Gastroesophageal sphincter (tissue), 4 donors: Measurements from ENCODE around the gene OIT3. TPM values are rescaled to one million over a fixed set of nuclear protein-coding genes. Genes with fewer than 3 reads are reported as not detected.
"Not testable (repeated sequence)": the region's sequence is repeated elsewhere in the genome, so short reads cannot be mapped to it uniquely, and the experiment has no call there.

Experiments
- ATAC-seq: fragments of 150-250 bp; one replicate; pipeline ENCODE4 v1.9.1; 2016; ENCODE audit warnings: mild to moderate bottlenecking, moderate library complexity
- H3K27ac ChIP-seq, 4 donors: fragments of 200-600 bp; sonication (generic) in 3 of 4; 1 replicate in 3 of 4; 2 replicates in 1 of 4; pipeline ENCODE4 v1.5.1; 2016 to 2019
- H3K27me3 ChIP-seq: fragments of 200-600 bp; sonication (generic); one replicate; pipeline ENCODE4 v1.5.1; 2019
- H3K36me3 ChIP-seq, 2 donors: fragments of 200-600 bp; sonication (generic); one replicate each; pipeline ENCODE4 v1.5.1; 2019; ENCODE audit warnings: control low read depth in 1 of 2
- H3K4me1 ChIP-seq, 3 donors: fragments of 200-600 bp; sonication (generic); 1 replicate in 2 of 3; 2 replicates in 1 of 3; pipeline ENCODE4 v1.5.1; 2016 to 2019; ENCODE audit warnings: control low read depth in 2 of 3
- H3K4me3 ChIP-seq, 2 donors: fragments of 200-600 bp; sonication (generic); one replicate each; pipeline ENCODE4 v1.5.1; 2019; ENCODE audit warnings: mild to moderate bottlenecking in 1 of 2, moderate library complexity in 1 of 2
- H3K9me3 ChIP-seq, 3 donors: fragments of 200-600 bp; sonication (generic); one replicate each; pipeline ENCODE4 v1.5.1; 2017 to 2019; ENCODE audit warnings: control low read depth in 2 of 3
- CTCF ChIP-seq, 4 experiments: fragments of 200-600 bp in 2 of 4; fragments of 450-650 bp in 2 of 4; sonication (generic) in 1 of 4; IDR thresholded peaks; one replicate each; pipeline ENCODE4 v1.5.1; 2017 to 2019; ENCODE audit warnings: antibody characterized with exemption in 4 of 4, mild to moderate bottlenecking in 2 of 4, moderate library complexity in 2 of 4
- EP300 ChIP-seq: sonication (generic); formaldehyde crosslinking; IDR thresholded peaks from one replicate; pipeline ENCODE4 v1.6.1; 2017; ENCODE audit warnings: antibody characterized with exemption, mild to moderate bottlenecking
- POLR2A ChIP-seq, 2 donors: fragments of 450-650 bp; IDR thresholded peaks; one replicate each; pipeline ENCODE4 v1.6.1; 2017; ENCODE audit warnings: antibody characterized with exemption in 2 of 2, mild to moderate bottlenecking in 2 of 2, moderate library complexity in 1 of 2
- POLR2AphosphoS5 ChIP-seq: sonication (generic); formaldehyde crosslinking; IDR thresholded peaks from one replicate; pipeline ENCODE4 v1.6.1; 2017; ENCODE audit warnings: antibody characterized with exemption
- WGBS, 2 donors: methylation state at CpG; one replicate each; pipeline ENCODE4 v1.1.5; 2018; ENCODE audit warnings: low coverage in 1 of 2; 5-methylcytosine and 5-hydroxymethylcytosine counted together
- total RNA-seq, 4 donors: library from RNA; depleted of rRNA; stranded (reverse); fragments of >200 nt; gene quantifications; one replicate each; pipeline ENCODE4 v1.1.0, GENCODE V29; 2016

OIT3 gene
- total RNA-seq, 4 donors from 2014 or later, result 0.12 to 0.40 TPM; not detected in 2

GRCh38 chr10:72911758-72912157 is 18.2 kb downstream of the OIT3 start:
- Histone ChIP-seq H3K27me3 (no peaks in the 10 kb centered on the region), H3K27ac (no peak overlapping the region), H3K4me3 (no peak overlapping the region), H3K9me3 (no peaks in the 10 kb centered on the region), H3K36me3 (no peaks in the 10 kb centered on the region), H3K4me1 (no peaks in the 10 kb centered on the region)
- TF ChIP-seq CTCF (IDR thresholded peaks at IDR 0.05) (no peak), POLR2A (IDR thresholded peaks at IDR 0.05) (no peak), POLR2AphosphoS5 (no peak), EP300 (no peak)
- WGBS, 2 donors, result 100% methylated on average over 1 to 2 of the region's 2 CpGs
- ATAC-seq, result no peak

GRCh38 chr10:72912736-72913135 is 19.2 kb downstream of the OIT3 start:
- Histone ChIP-seq H3K4me3 (no peak overlapping the region), H3K27me3 (no peaks in the 10 kb centered on the region), H3K27ac (no peak overlapping the region), H3K9me3 (no peaks in the 10 kb centered on the region), H3K4me1 (no peaks in the 10 kb centered on the region), H3K36me3 (no peaks in the 10 kb centered on the region)
- 90 to 92% methylated on average over 4 of the region's 4 CpGs for WGBS, 2 donors
- TF ChIP-seq CTCF (IDR thresholded peaks at IDR 0.05), result no peak
- TF ChIP-seq POLR2AphosphoS5, result no peak
- TF ChIP-seq EP300, result no peak
- TF ChIP-seq POLR2A (IDR thresholded peaks at IDR 0.05), result no peak
- ATAC-seq, result no peak

- Histone ChIP-seq H3K4me3 (no peak overlapping the region), H3K9me3 (no peaks in the 10 kb centered on the region), H3K4me1 (no peaks in the 10 kb centered on the region), H3K27me3 (no peaks in the 10 kb centered on the region), H3K27ac (no peak overlapping the region), H3K36me3 (no peaks in the 10 kb centered on the region)
- TF ChIP-seq EP300, result no peak
- no peak for TF ChIP-seq POLR2AphosphoS5
- no peak for TF ChIP-seq CTCF (IDR thresholded peaks at IDR 0.05)
- no peak for TF ChIP-seq POLR2A (IDR thresholded peaks at IDR 0.05)
- ATAC-seq, result no peak
- 71 to 85% methylated on average over 4 to 5 of the region's 7 CpGs for WGBS, 2 donors
These were observed 19.7 kb downstream of the OIT3 start for GRCh38 chr10:72913287-72913686.

GRCh38 chr10:72917201-72917600 is 23.7 kb downstream of the OIT3 start:
- peaks cover 0 to 24% (median 0%) of the 10 kb centered on the region in 3 donors for H3K9me3 ChIP-seq
- not testable (repeated sequence) for H3K27ac ChIP-seq, H3K36me3 ChIP-seq, H3K27me3 ChIP-seq, H3K4me3 ChIP-seq, ATAC-seq, H3K4me1 ChIP-seq
- WGBS, 2 donors, result 41 to 52% methylated on average over 3 of the region's 3 CpGs

GRCh38 chr10:72917803-72918332 is 24.3 kb downstream of the OIT3 start:
- not testable (repeated sequence) for H3K36me3 ChIP-seq, ATAC-seq, H3K27ac ChIP-seq, H3K27me3 ChIP-seq, H3K4me1 ChIP-seq, H3K4me3 ChIP-seq
- WGBS, 2 donors, result 75 to 89% methylated on average over 2 of the region's 2 CpGs
- peaks cover 0 to 25% (median 0%) of the 10 kb centered on the region in 3 donors for H3K9me3 ChIP-seq

- Histone ChIP-seq H3K4me1 (no peaks in the 10 kb centered on the region), H3K4me3 (no peak overlapping the region), H3K27ac (no peak overlapping the region), H3K27me3 (no peaks in the 10 kb centered on the region), H3K36me3 (no peaks in the 10 kb centered on the region), H3K9me3 (peaks cover 0 to 25% (median 0%) of the 10 kb centered on the region in 3 donors)
- ATAC-seq, result no peak
- no peak for TF ChIP-seq CTCF (IDR thresholded peaks at IDR 0.05)
- WGBS, 2 donors, result 98 to 100% methylated on average over 7 to 8 of the region's 8 CpGs
These were observed 24.8 kb downstream of the OIT3 start for GRCh38 chr10:72918352-72918751.

GRCh38 chr10:72921147-72921683 is 27.7 kb downstream of the OIT3 start:
- not testable (repeated sequence) for H3K27ac ChIP-seq, ATAC-seq, H3K27me3 ChIP-seq, H3K4me1 ChIP-seq, H3K4me3 ChIP-seq, H3K36me3 ChIP-seq
- 86 to 100% methylated on average over 1 of the region's 1 CpG for WGBS, 2 donors
- H3K9me3 ChIP-seq, result peaks cover 0 to 25% (median 0%) of the 10 kb centered on the region in 3 donors
